Jurkat, Clone E6-1 (cell line): ENCODE measurements around the gene DNAH1. TPM values are rescaled to one million over a fixed set of nuclear protein-coding genes. Genes with fewer than 3 reads are reported as not detected.
"Not testable (repeated sequence)": the region's sequence is repeated elsewhere in the genome, so short reads cannot be mapped to it uniquely, and the experiment has no call there.

ENCODE experiments used
- DNase-seq: peaks from one replicate; pipeline ENCODE4 v3.0.0-alpha.2; 2011; ENCODE audit warnings: low read depth, low spot score
- H3K4me3 ChIP-seq: 2 replicates; pipeline ENCODE4 v1.5.1; 2011; ENCODE audit warnings: mild to moderate bottlenecking, low read length, control low read depth, moderate library complexity
- polyA plus RNA-seq: library from polyadenylated mRNA; unstranded; fragments of >200 nt; gene quantifications from one replicate; pipeline ENCODE4 v1.2.1, GENCODE V29; 2012; ENCODE audit warnings: missing spikeins; ENCODE audit not compliant: insufficient read length, insufficient read depth

Gene DNAH1
- 2.1 TPM for polyA plus RNA-seq

DNA sequence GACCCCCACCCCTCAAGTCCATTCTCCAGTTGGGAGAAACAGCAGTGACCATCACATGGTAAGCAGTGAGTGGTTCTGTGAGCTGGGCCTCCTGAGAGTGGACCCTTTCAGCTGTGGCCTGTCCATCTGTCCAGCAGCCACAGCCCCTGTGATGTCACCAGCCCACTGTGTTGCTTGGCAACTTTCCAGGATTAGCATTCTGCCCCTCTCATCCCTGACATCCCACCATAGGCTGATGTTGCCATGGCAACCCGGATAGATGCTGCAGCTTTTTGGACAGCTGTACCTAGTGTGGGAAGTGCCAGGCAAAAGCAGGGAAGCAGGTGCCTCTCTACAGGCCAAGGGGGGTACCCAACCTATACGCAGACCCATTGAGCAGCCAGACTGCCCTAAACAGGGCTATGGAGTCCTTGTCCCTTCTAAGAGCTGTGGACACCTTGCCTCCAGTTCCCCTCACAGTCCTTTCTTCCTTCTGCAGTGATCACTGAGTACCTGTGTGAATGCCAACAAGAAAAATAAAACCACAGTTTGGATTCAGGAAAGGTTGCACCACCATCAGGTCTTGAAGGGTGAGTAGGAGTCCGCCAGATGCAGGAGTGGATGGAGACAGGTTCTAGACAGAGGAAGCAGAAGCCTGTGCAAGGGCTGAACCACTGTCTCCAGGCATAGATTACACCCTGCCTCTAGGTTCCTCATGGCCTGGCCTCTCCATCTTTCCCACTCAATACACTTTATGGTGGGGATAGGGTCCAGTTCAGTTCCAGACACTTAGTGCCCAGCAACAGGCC is at the start of gene DNAH1:
DNAH1 (plus strand) TSS at position 343 of the 788 bp plus-strand sequence. CDS start 6,124 bp downstream, outside the sequence.
- no peak within 1 kb of the TSS for H3K4me3 ChIP-seq
- DNase-seq: no peak

GRCh38 chr3:52268036-52268435 is 48.1 kb upstream of the DNAH1 start:
- no peak for DNase-seq
- H3K4me3 ChIP-seq: no peak overlapping the region

GRCh38 chr3:52269776-52270175 is 46.3 kb upstream of the DNAH1 start:
- no peak overlapping the region for H3K4me3 ChIP-seq
- no peak for DNase-seq

GRCh38 chr3:52270252-52270754 is 45.8 kb upstream of the DNAH1 start:
- no peak for DNase-seq
- no peak overlapping the region for H3K4me3 ChIP-seq

- not testable (repeated sequence) for DNase-seq, H3K4me3 ChIP-seq
These were observed 43.9 kb upstream of the DNAH1 start for GRCh38 chr3:52272172-52272571.

GRCh38 chr3:52272831-52273230 is 43.3 kb upstream of the DNAH1 start:
- H3K4me3 ChIP-seq: no peak overlapping the region
- DNase-seq: no peak

GRCh38 chr3:52274781-52275180 is 41.3 kb upstream of the DNAH1 start:
- not testable (repeated sequence) for DNase-seq, H3K4me3 ChIP-seq

- DNase-seq: no peak
- H3K4me3 ChIP-seq: peak overlapping the region; percentile 94
These were observed 38.8 kb upstream of the DNAH1 start for GRCh38 chr3:52277071-52277964.

GRCh38 chr3:52277972-52278509 is 38.1 kb upstream of the DNAH1 start:
- DNase-seq: no peak
- H3K4me3 ChIP-seq: peak overlapping the region; percentile 94

- DNase-seq: peak; percentile 84
- peak within 1 kb of the TSS; percentile 94 for H3K4me3 ChIP-seq
These were observed 37.5 kb upstream of the DNAH1 start, which contains the start of gene WDR82 for GRCh38 chr3:52278510-52279069. WDR82 (minus strand) TSS chr3:52278649; CDS start chr3:52278361, 288 bp downstream.

- H3K4me3 ChIP-seq: no peak overlapping the region
These were observed 36.5 kb upstream of the DNAH1 start for GRCh38 chr3:52279596-52279995.

GRCh38 chr3:52280050-52280461 is 36.1 kb upstream of the DNAH1 start:
- no peak overlapping the region for H3K4me3 ChIP-seq

More at GRCh38 chr3:52279596-52279995, 36.5 kb upstream of the DNAH1 start:
- no peak for DNase-seq

DNA sequence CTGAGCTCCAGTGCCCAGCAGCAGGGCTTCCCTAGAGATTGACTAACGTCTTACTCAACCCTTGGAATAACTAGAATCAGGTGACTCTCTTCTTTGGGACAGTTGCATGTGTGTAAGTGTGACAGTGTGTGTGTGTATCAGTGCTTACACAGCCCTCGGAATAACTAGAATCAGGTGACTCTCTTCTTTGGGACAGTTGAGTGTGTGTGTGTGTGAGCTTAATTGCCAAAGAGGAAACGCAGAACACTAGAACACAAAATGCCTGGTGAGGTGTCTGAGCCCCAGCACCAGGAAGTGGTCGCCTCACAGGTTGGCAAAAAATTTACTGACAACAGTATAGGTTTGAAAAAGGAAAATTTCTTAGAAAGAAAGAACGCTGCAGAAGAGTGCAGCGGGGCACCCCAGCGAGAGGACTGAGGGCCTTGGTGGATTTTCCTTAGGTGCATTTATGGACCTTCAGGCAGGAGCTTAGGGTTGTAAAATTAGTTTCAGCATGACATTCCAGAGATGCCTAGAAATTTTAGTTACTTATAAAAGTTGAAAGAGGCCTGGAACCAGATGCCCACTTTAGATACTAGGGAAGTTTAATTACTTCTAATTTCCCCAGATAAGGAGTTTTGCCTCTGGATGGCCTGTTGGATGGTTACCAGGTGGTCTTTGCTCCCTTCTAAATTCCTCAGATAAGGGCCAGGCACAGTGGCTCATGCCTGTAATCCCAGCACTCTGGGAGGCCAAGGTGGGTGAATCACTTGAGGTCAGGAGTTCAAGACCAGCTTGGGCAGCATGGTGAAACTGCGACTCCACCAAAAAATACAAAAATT is 33.9 kb upstream of the DNAH1 start:
- peak overlapping the region; percentile 15 for H3K4me3 ChIP-seq
- DNase-seq: peak; percentile 82

More at GRCh38 chr3:52280050-52280461, 36.1 kb upstream of the DNAH1 start:
- no peak for DNase-seq

DNA sequence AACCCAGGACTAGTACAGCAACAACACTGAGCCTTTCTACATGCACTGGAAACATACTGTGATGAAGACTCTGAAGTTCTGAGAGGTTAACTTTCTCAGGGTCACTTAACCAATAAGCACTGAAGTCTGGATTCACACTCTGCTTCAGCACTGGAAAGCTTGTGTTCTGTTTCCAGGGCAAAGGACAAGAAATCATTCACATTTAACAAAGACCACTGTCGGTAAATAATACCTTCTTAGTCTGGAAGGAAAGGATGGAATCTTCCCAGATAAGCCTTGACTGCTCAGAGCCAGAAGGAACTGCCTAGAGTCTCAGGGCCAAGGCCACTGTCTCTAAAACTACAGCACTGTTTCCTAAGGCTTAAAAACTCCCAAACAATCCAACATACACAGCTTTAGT is 32.8 kb upstream of the DNAH1 start:
- H3K4me3 ChIP-seq: no peak overlapping the region
- no peak for DNase-seq

DNA sequence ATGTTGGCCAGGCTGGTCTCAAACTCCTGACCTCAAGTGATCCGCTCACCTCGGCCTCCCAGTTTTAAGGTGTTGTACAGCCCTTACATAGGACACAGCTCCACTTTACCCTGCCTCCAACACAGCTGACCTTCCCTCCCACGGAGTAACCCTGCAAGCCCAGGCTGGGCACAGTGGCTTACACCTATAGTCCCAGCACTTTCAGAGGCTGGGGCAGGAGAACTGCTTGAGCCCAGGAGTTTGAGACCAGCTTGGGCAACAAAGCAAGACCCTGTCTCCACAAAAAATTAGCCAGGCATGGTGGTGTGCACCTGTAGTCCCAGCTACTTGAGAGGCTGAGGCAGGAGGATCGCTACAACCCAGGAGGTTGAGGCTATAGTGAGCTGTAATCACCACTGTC is 32.1 kb upstream of the DNAH1 start:
- H3K4me3 ChIP-seq, DNase-seq: not testable (repeated sequence)

DNA sequence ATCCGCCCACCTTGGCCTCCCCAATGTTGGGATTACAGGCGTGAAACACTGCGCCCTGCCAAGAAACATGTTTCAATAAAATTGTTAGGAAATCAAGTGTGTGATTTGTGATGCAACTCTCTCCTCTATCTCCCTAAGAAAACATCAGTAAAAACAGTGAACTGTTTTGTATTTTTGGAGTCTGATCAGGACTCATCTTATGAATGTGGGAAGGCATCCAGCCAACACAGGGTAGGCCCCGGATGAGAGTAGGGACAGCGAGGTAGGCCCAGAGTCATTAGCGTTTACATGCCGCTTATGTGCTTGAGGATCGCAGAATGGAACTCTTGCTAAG is 29.4 kb upstream of the DNAH1 start:
- H3K4me3 ChIP-seq: peak overlapping the region; percentile 89
- no peak for DNase-seq

- H3K4me3 ChIP-seq: peak overlapping the region; percentile 89
- no peak for DNase-seq
These were observed 27.4 kb upstream of the DNAH1 start for GRCh38 chr3:52288674-52289073.

DNA sequence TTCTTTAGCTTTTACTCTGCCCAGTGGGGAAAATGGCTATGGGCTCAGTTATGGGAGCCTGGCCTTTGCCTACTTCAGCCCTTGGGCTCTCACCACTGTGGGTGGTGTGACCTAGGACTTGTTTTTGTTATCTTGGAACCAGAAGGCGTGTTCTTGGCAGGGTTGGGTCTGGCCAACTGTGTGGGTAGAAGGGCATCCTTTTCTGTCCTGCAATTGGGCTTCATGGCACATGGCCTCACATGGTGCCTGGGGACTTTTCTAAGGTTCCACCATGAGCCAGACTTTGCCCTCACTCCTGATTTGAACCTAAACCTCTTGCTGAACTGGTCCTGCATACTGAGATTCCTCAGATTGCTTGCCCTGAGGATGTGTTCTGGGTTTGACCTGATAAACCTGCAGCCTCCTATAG is 26.8 kb upstream of the DNAH1 start:
- DNase-seq: no peak
- H3K4me3 ChIP-seq: no peak overlapping the region
